ENCODE data around the gene ELK1.
"Not testable (repeated sequence)": the region's sequence is repeated elsewhere in the genome, so short reads cannot be mapped to it uniquely, and the experiment has no call there.

Gene ELK1

GRCh38 chrX:47650164-47651042 lies at the start of gene ELK1:
Gene ELK1, minus strand, starts transcription at chrX:47650563. Its CDS starts 9,122 bp downstream, at chrX:47641441.
- peak; percentile 49 to 89 (median 68) for DNase-seq

- no peak for DNase-seq
Observed at GRCh38 chrX:47697181-47697580, 46.8 kb upstream of the ELK1 start.

- DNase-seq: no peak
Observed at GRCh38 chrX:47690175-47690574, 39.8 kb upstream of the ELK1 start.

GRCh38 chrX:47687263-47687662 lies 36.9 kb upstream of the ELK1 start:
- no peak for DNase-seq

GRCh38 chrX:47683829-47684205 lies 33.5 kb upstream of the ELK1 start:
- no peak for DNase-seq

GRCh38 chrX:47683184-47683828 lies 32.9 kb upstream of the ELK1 start:
- no peak for DNase-seq

- DNase-seq: not testable (repeated sequence)
Observed at GRCh38 chrX:47675959-47676859, 25.8 kb upstream of the ELK1 start.

GRCh38 chrX:47674776-47675175 lies 24.4 kb upstream of the ELK1 start:
- DNase-seq: no peak

- not testable (repeated sequence) for DNase-seq
Observed at GRCh38 chrX:47665797-47666196, 15.4 kb upstream of the ELK1 start.

GRCh38 chrX:47664737-47665136 lies 14.4 kb upstream of the ELK1 start:
- no peak for DNase-seq

- no peak for DNase-seq
Observed at GRCh38 chrX:47662144-47662657, 11.8 kb upstream of the ELK1 start.

GRCh38 chrX:47661539-47661938 lies 11.2 kb upstream of the ELK1 start:
- no peak for DNase-seq

GRCh38 chrX:47659421-47659726 lies 9.0 kb upstream of the ELK1 start:
- DNase-seq: no peak

GRCh38 chrX:47658684-47659420 lies 8.5 kb upstream of the ELK1 start, which contains the start of gene UXT:
Gene UXT, minus strand, starts transcription at chrX:47659180. Its CDS starts 253 bp downstream, at chrX:47658927.
- peak; percentile 67 to 82 (median 78) for DNase-seq

GRCh38 chrX:47658301-47658683 lies 7.9 kb upstream of the ELK1 start:
- DNase-seq: no peak

- no peak for DNase-seq
Observed at GRCh38 chrX:47651043-47651905, 911 bp upstream of the ELK1 start.

- DNase-seq: no peak
Observed at GRCh38 chrX:47649781-47650163, 591 bp downstream of the ELK1 start.

GRCh38 chrX:47649271-47649670 lies 1.1 kb downstream of the ELK1 start:
- no peak for DNase-seq

GRCh38 chrX:47648376-47648775 lies 2.0 kb downstream of the ELK1 start:
- no peak for DNase-seq

- no peak for DNase-seq
Observed at GRCh38 chrX:47646636-47647035, 3.7 kb downstream of the ELK1 start.

GRCh38 chrX:47645530-47645929 lies 4.8 kb downstream of the ELK1 start:
- no peak for DNase-seq
